Osteoblast (primary cell): ENCODE measurements around the gene NEXMIF. TPM values are rescaled to one million over a fixed set of nuclear protein-coding genes. Genes with fewer than 3 reads are reported as not detected.
"Not testable (repeated sequence)": the region's sequence is repeated elsewhere in the genome, so short reads cannot be mapped to it uniquely, and the experiment has no call there.

Source experiments
- DNase-seq: peaks from one replicate; pipeline ENCODE4 v3.0.0; 2011; ENCODE audit warnings: low spot score, mixed read lengths; ENCODE audit not compliant: insufficient read length; ENCODE audit errors: missing footprints
- H2AFZ ChIP-seq: 2 replicates; pipeline ENCODE4 v1.6.0; 2011; ENCODE audit warnings: mild to moderate bottlenecking, low read length
- H3K27ac ChIP-seq: 2 replicates; pipeline ENCODE4 v1.5.1; 2011; ENCODE audit warnings: mild to moderate bottlenecking, low read depth, low read length, moderate library complexity
- H3K27me3 ChIP-seq: 2 replicates; pipeline ENCODE4 v1.6.0; 2012; ENCODE audit warnings: mild to moderate bottlenecking, control low read depth, inconsistent platforms, low read length, moderate library complexity; ENCODE audit not compliant: insufficient read depth
- H3K36me3 ChIP-seq: 2 replicates; pipeline ENCODE4 v1.5.1; 2011; ENCODE audit warnings: mild to moderate bottlenecking, low read length, control low read depth, moderate library complexity; ENCODE audit not compliant: insufficient read depth
- H3K4me1 ChIP-seq: 2 replicates; pipeline ENCODE4 v1.5.1; 2011; ENCODE audit warnings: mild to moderate bottlenecking, low read length, control low read depth, moderate library complexity; ENCODE audit not compliant: insufficient read depth
- H3K4me2 ChIP-seq: 2 replicates; pipeline ENCODE4 v1.6.0; 2011; ENCODE audit warnings: mild to moderate bottlenecking, low read length; ENCODE audit not compliant: insufficient read depth
- H3K4me3 ChIP-seq: fragments of 200-600 bp; sonication (generic); 3 replicates; pipeline ENCODE4 v1.5.1; 2012; ENCODE audit warnings: mild to moderate bottlenecking, low read length, inconsistent platforms; ENCODE audit not compliant: insufficient read depth
- H3K79me2 ChIP-seq: 2 replicates; pipeline ENCODE4 v1.6.0; 2012; ENCODE audit warnings: mild to moderate bottlenecking, low read length, control low read depth, inconsistent platforms; ENCODE audit not compliant: insufficient read depth
- H3K9me3 ChIP-seq: 2 replicates; pipeline ENCODE4 v1.5.1; 2011; ENCODE audit warnings: low read depth, low read length, control low read depth
- H4K20me1 ChIP-seq: 2 replicates; pipeline ENCODE4 v1.6.0; 2012; ENCODE audit warnings: mild to moderate bottlenecking, low read length, control low read depth; ENCODE audit not compliant: insufficient read depth
- CTCF ChIP-seq: IDR thresholded peaks from 2 replicates; pipeline ENCODE4 v1.5.1; 2011; ENCODE audit warnings: mild to moderate bottlenecking, low read depth, low read length, moderate library complexity; ENCODE audit errors: extremely low read depth
- total RNA-seq: library from RNA; depleted of rRNA; stranded (reverse); fragments of >200 nt; gene quantifications from 2 replicates; pipeline ENCODE4 v1.2.3, GENCODE V29; 2012

The NEXMIF gene
- total RNA-seq, 1 donor: not detected

GRCh38 chrX:74890676-74891430, 34.4 kb downstream of the NEXMIF start:
- no peak for TF ChIP-seq CTCF
- Histone ChIP-seq H3K27ac (no peak overlapping the region), H3K4me3 (no peak overlapping the region), H3K4me2 (no peak overlapping the region), H2AFZ (no peak overlapping the region), H4K20me1 (no peaks in the 10 kb centered on the region), H3K9me3 (no peaks in the 10 kb centered on the region), H3K27me3 (peaks cover 4% of the 10 kb centered on the region), H3K4me1 (no peaks in the 10 kb centered on the region), H3K79me2 (no peaks in the 10 kb centered on the region), H3K36me3 (no peaks in the 10 kb centered on the region)
- DNase-seq: no peak

GRCh38 chrX:74882383-74882782, 42.9 kb downstream of the NEXMIF start:
- not testable (repeated sequence) for H3K9me3 ChIP-seq, H3K79me2 ChIP-seq, H3K27me3 ChIP-seq, H2AFZ ChIP-seq, H3K4me2 ChIP-seq, H3K4me3 ChIP-seq, DNase-seq, H3K36me3 ChIP-seq, H4K20me1 ChIP-seq, H3K27ac ChIP-seq, H3K4me1 ChIP-seq

GRCh38 chrX:74865725-74866124, 59.5 kb downstream of the NEXMIF start:
- DNase-seq: no peak
- no peaks in the 10 kb centered on the region for H3K79me2 ChIP-seq
- no peak for TF ChIP-seq CTCF
- H3K27me3 ChIP-seq: no peaks in the 10 kb centered on the region
- no peak overlapping the region for H3K4me3 ChIP-seq
- no peaks in the 10 kb centered on the region for H4K20me1 ChIP-seq
- H3K36me3 ChIP-seq: no peaks in the 10 kb centered on the region
- H3K27ac ChIP-seq: no peak overlapping the region
- H3K4me2 ChIP-seq: no peak overlapping the region
- no peak overlapping the region for H2AFZ ChIP-seq
- no peaks in the 10 kb centered on the region for H3K4me1 ChIP-seq
- peaks cover 4% of the 10 kb centered on the region for H3K9me3 ChIP-seq

GRCh38 chrX:74853255-74853654, 72.0 kb downstream of the NEXMIF start:
- no peak overlapping the region for H3K4me2 ChIP-seq
- H3K9me3 ChIP-seq: peaks cover 2% of the 10 kb centered on the region
- H3K4me1 ChIP-seq: no peaks in the 10 kb centered on the region
- no peak overlapping the region for H3K27ac ChIP-seq
- no peaks in the 10 kb centered on the region for H3K79me2 ChIP-seq
- no peak overlapping the region for H3K4me3 ChIP-seq
- no peak for DNase-seq
- no peaks in the 10 kb centered on the region for H3K36me3 ChIP-seq
- no peak for TF ChIP-seq CTCF
- H3K27me3 ChIP-seq: no peaks in the 10 kb centered on the region
- no peaks in the 10 kb centered on the region for H4K20me1 ChIP-seq
- H2AFZ ChIP-seq: no peak overlapping the region
